Measurements from ENCODE around the gene LDLRAD4. TPM values are rescaled to one million over a fixed set of nuclear protein-coding genes. Genes with fewer than 3 reads are reported as not detected.

Gene LDLRAD4
- polyA plus RNA-seq, 1 of the 3 experiments (the other 2 are of a cell fraction), result 0.16 TPM

DNA sequence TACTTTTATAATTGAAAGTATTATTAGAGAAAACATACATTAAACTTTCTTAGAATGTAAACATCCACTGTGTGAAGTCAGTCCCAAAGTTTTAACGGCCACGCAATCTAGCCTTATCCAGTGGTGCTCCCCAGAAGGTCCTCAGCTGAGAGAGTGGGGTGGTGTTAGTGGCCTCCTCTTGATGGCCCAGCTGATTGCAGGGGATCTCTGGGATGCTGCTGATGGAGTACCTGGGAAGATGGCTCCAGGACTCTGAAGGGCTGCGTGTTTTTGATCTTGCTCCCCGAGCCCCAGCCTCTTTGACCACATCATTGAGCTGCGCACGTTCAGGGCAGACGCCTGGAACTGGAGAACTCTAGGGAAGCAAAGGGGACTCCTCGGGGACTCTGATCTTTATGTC lies 326.4 kb downstream of the LDLRAD4 start:
- no peak overlapping the region for H3K4me2 ChIP-seq
- no peaks in the 10 kb centered on the region for H4K20me1 ChIP-seq (ENCODE audit: insufficient read depth)
- H3K4me3 ChIP-seq (ENCODE audit: low read depth in 2 of 2, low read length in 1 of 2), result no peak overlapping the region
- H2AFZ ChIP-seq (ENCODE audit: low read depth), result no peak overlapping the region
- no peaks in the 10 kb centered on the region for H3K27me3 ChIP-seq (ENCODE audit: insufficient read depth)
- peaks cover 0 to 22% of the 10 kb centered on the region in 2 experiments; a peak in 1 of 4 replicates for H3K4me1 ChIP-seq (ENCODE audit: control insufficient read depth in 1 of 2, insufficient read depth in 2 of 2, low read depth in 1 of 2, low read length in 1 of 2)
- DNase-seq, result no peak
- no peaks in the 10 kb centered on the region for H3K79me2 ChIP-seq (ENCODE audit: insufficient read depth)
- no peaks in the 10 kb centered on the region for H3F3A ChIP-seq (replicated peaks; ENCODE audit: insufficient read depth)
- CTCF ChIA-PET, result interaction anchor here (1.0 to 5.7 kb wide), 3 partner anchors 13 to 267 kb away, joined by 3 to 34 read pairs (median 3); no protein-coding TSS in a partner anchor
- no peaks in the 10 kb centered on the region for H3K9me3 ChIP-seq
- WGBS (ENCODE audit: low lambda C conversion rate), result 70% methylated on average over 8 of the region's 8 CpGs
- no peak overlapping the region for H3K9ac ChIP-seq
- POLR2A ChIA-PET, result no interaction called here
- no peaks in the 10 kb centered on the region for H3K36me3 ChIP-seq (replicated peaks in 1 of 2; ENCODE audit: control insufficient read depth in 1 of 2, insufficient read depth in 2 of 2, low read length in 1 of 2)
- no peaks in the 10 kb centered on the region for H3K9me2 ChIP-seq
- TF ChIP-seq FOXM1 (IDR thresholded peaks at IDR 0.05; ENCODE audit: low read depth), result no peak
- TF ChIP-seq FOSL2 (IDR thresholded peaks at IDR 0.05; ENCODE audit: borderline replicate concordance, low read depth), result no peak
- TF ChIP-seq, protein P1, sequence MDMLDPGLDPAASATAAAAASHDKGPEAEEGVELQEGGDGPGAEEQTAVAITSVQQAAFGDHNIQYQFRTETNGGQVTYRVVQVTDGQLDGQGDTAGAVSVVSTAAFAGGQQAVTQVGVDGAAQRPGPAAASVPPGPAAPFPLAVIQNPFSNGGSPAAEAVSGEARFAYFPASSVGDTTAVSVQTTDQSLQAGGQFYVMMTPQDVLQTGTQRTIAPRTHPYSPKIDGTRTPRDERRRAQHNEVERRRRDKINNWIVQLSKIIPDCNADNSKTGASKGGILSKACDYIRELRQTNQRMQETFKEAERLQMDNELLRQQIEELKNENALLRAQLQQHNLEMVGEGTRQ (IDR thresholded peaks at IDR 0.05; ENCODE audit: borderline replicate concordance, low read depth, low read length), result no peak
- TF ChIP-seq RCOR1 (IDR thresholded peaks at IDR 0.05; ENCODE audit: low read length), result no peak
- TF ChIP-seq TEAD4 (IDR thresholded peaks at IDR 0.05; ENCODE audit: borderline replicate concordance, insufficient read depth), result no peak
- TF ChIP-seq YY1 (IDR thresholded peaks at IDR 0.05; ENCODE audit: low read depth), result no peak
- no peak overlapping the region for H3K27ac ChIP-seq (ENCODE audit: low read depth in 2 of 2, low read length in 1 of 2)

DNA sequence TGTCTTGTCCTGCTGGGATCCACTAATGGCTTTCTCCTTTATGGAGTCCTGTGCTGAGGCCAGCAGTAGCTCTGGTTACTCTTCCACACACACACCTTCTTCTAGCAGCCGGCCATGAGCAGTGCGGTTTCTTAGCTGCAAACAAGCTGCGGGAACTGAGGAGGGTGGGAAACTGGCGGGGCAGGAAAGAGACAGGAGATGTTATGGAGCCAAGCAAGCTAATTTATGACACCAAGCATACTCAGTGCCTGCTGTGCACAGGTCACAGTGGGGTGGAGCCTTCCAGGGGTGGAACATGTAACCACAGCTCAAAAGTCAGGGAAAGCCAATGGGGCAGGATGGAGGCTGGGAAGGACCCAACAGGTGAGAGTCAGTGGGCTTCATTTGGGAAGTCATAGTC lies 327.0 kb downstream of the LDLRAD4 start:
- no peaks in the 10 kb centered on the region for H3K9me2 ChIP-seq
- no peak overlapping the region for H3K4me3 ChIP-seq (ENCODE audit: low read depth in 2 of 2, low read length in 1 of 2)
- no peaks in the 10 kb centered on the region for H3K79me2 ChIP-seq (ENCODE audit: insufficient read depth)
- no peaks in the 10 kb centered on the region for H4K20me1 ChIP-seq (ENCODE audit: insufficient read depth)
- H3K9me3 ChIP-seq, result no peaks in the 10 kb centered on the region
- no peaks in the 10 kb centered on the region for H3F3A ChIP-seq (replicated peaks; ENCODE audit: insufficient read depth)
- H3K4me2 ChIP-seq, result no peak overlapping the region
- ChIA-PET POLR2A (no interaction called here), CTCF (interaction anchor here (0.6 to 5.7 kb wide), 4 partner anchors 13 to 329 kb away, joined by 3 to 34 read pairs (median 5); no protein-coding TSS in a partner anchor)
- H3K36me3 ChIP-seq (replicated peaks in 1 of 2; ENCODE audit: control insufficient read depth in 1 of 2, insufficient read depth in 2 of 2, low read length in 1 of 2), result no peaks in the 10 kb centered on the region
- H2AFZ ChIP-seq (ENCODE audit: low read depth), result no peak overlapping the region
- TF ChIP-seq POLR2AphosphoS5 (IDR thresholded peaks at IDR 0.05; ENCODE audit: low read depth, low read length), result no peak
- TF ChIP-seq EZH2phosphoT487 (IDR thresholded peaks at IDR 0.05; ENCODE audit: borderline replicate concordance, low read depth), result no peak
- TF ChIP-seq, protein P2, sequence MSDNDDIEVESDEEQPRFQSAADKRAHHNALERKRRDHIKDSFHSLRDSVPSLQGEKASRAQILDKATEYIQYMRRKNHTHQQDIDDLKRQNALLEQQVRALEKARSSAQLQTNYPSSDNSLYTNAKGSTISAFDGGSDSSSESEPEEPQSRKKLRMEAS (IDR thresholded peaks at IDR 0.05; ENCODE audit: low read depth), result no peak
- no peak for TF ChIP-seq RCOR1 (IDR thresholded peaks at IDR 0.05; ENCODE audit: low read length)
- TF ChIP-seq, protein P3, sequence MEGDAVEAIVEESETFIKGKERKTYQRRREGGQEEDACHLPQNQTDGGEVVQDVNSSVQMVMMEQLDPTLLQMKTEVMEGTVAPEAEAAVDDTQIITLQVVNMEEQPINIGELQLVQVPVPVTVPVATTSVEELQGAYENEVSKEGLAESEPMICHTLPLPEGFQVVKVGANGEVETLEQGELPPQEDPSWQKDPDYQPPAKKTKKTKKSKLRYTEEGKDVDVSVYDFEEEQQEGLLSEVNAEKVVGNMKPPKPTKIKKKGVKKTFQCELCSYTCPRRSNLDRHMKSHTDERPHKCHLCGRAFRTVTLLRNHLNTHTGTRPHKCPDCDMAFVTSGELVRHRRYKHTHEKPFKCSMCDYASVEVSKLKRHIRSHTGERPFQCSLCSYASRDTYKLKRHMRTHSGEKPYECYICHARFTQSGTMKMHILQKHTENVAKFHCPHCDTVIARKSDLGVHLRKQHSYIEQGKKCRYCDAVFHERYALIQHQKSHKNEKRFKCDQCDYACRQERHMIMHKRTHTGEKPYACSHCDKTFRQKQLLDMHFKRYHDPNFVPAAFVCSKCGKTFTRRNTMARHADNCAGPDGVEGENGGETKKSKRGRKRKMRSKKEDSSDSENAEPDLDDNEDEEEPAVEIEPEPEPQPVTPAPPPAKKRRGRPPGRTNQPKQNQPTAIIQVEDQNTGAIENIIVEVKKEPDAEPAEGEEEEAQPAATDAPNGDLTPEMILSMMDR (IDR thresholded peaks at IDR 0.05), result no peak
- TF ChIP-seq SMC3 (IDR thresholded peaks at IDR 0.05; ENCODE audit: low read depth, low read length), result no peak
- TF ChIP-seq, protein P4, sequence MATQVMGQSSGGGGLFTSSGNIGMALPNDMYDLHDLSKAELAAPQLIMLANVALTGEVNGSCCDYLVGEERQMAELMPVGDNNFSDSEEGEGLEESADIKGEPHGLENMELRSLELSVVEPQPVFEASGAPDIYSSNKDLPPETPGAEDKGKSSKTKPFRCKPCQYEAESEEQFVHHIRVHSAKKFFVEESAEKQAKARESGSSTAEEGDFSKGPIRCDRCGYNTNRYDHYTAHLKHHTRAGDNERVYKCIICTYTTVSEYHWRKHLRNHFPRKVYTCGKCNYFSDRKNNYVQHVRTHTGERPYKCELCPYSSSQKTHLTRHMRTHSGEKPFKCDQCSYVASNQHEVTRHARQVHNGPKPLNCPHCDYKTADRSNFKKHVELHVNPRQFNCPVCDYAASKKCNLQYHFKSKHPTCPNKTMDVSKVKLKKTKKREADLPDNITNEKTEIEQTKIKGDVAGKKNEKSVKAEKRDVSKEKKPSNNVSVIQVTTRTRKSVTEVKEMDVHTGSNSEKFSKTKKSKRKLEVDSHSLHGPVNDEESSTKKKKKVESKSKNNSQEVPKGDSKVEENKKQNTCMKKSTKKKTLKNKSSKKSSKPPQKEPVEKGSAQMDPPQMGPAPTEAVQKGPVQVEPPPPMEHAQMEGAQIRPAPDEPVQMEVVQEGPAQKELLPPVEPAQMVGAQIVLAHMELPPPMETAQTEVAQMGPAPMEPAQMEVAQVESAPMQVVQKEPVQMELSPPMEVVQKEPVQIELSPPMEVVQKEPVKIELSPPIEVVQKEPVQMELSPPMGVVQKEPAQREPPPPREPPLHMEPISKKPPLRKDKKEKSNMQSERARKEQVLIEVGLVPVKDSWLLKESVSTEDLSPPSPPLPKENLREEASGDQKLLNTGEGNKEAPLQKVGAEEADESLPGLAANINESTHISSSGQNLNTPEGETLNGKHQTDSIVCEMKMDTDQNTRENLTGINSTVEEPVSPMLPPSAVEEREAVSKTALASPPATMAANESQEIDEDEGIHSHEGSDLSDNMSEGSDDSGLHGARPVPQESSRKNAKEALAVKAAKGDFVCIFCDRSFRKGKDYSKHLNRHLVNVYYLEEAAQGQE (IDR thresholded peaks at IDR 0.05; ENCODE audit: low read depth, low read length), result no peak
- no peak for TF ChIP-seq TCF12 (IDR thresholded peaks at IDR 0.05)
- TF ChIP-seq, protein P5, sequence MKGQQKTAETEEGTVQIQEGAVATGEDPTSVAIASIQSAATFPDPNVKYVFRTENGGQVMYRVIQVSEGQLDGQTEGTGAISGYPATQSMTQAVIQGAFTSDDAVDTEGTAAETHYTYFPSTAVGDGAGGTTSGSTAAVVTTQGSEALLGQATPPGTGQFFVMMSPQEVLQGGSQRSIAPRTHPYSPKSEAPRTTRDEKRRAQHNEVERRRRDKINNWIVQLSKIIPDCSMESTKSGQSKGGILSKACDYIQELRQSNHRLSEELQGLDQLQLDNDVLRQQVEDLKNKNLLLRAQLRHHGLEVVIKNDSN (IDR thresholded peaks at IDR 0.05; ENCODE audit: borderline replicate concordance, low read depth), result no peak
- TF ChIP-seq EP300 (IDR thresholded peaks at IDR 0.05; ENCODE audit: borderline replicate concordance in 1 of 2, low read depth in 1 of 2, low read length in 1 of 2), result no peak
- H3K27ac ChIP-seq (ENCODE audit: low read depth in 2 of 2, low read length in 1 of 2), result no peak overlapping the region
- H3K9ac ChIP-seq, result no peak overlapping the region
- DNase-seq, result no peak
- H3K4me1 ChIP-seq (ENCODE audit: control insufficient read depth in 1 of 2, insufficient read depth in 2 of 2, low read depth in 1 of 2, low read length in 1 of 2), result peaks cover 0 to 25% of the 10 kb centered on the region in 2 experiments; a peak in 1 of 4 replicates
- H3K27me3 ChIP-seq (ENCODE audit: insufficient read depth), result no peaks in the 10 kb centered on the region
- 95% methylated on average over 4 of the region's 4 CpGs for WGBS (ENCODE audit: low lambda C conversion rate)

All from SK-N-SH (cell line).